ENCODE results near the gene METTL13. TPM values are rescaled to one million over a fixed set of nuclear protein-coding genes. Genes with fewer than 3 reads are reported as not detected.

Gene METTL13
- polyA plus RNA-seq, 3 donors = 8.8 to 18.5 (median 16.0) TPM

DNA sequence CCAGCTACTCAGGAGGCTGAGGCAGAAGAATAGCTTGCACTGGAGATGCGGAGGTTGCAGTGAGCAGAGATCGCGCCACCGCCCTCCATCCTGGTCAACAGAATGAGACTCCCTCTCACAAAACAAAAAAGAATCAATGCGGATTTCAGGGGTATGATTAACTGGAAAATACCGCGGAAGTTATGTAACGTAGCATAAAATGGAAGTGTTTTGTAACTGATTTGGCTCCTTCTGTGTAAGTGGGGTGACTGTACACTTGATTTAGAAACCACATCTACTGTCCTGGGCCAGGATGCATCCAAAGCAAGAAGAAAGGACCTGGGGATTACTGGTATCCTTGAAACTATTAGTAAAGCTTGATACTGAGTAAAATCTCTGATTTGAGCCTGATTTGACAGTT, 36.5 kb upstream of the METTL13 start:
- Histone ChIP-seq H3K9ac (ENCODE audit: insufficient read depth, low read length, poor library complexity, severe bottlenecking) (peak overlapping the region; percentile 22), H3K9me3 (replicated peaks in 1 of 2; ENCODE audit: control insufficient read depth in 1 of 2, insufficient read depth in 1 of 2, low read length in 2 of 2) (no peaks in the 10 kb centered on the region), H3K4me1 (ENCODE audit: control insufficient read depth in 1 of 2, insufficient read depth in 2 of 2, low read length in 2 of 2) (peaks cover 48 to 56% of the 10 kb centered on the region in 2 donors), H3K27ac (ENCODE audit: low read depth in 1 of 2, low read length in 2 of 2) (peak overlapping the region; percentile 77 to 96), H3K4me2 (replicated peaks; ENCODE audit: extremely low read depth, low read length, poor library complexity, severe bottlenecking) (peak overlapping the region; percentile 42), H3K4me3 (replicated peaks in 1 of 3; ENCODE audit: low read depth in 2 of 3, low read length in 3 of 3) (peak overlapping the region in 1 of 3 experiments; percentile 46), H3K36me3 (replicated peaks in 1 of 2; ENCODE audit: control insufficient read depth in 1 of 2, insufficient read depth in 2 of 2, low read length in 2 of 2) (no peaks in the 10 kb centered on the region), H3K79me2 (ENCODE audit: insufficient read depth, low read length) (peaks cover 29% of the 10 kb centered on the region), H4K20me1 (ENCODE audit: insufficient read depth, low read length) (no peaks in the 10 kb centered on the region), H3K27me3 (ENCODE audit: control insufficient read depth in 2 of 2, insufficient read depth in 2 of 2, low read length in 2 of 2) (no peaks in the 10 kb centered on the region), H2AFZ (ENCODE audit: insufficient read depth, low read depth, low read length, poor library complexity, severe bottlenecking) (no peak overlapping the region)
- intact Hi-C loops (cut with micrococcal nuclease) = loop anchor here (5.0 kb wide), 2 partner anchors 37 to 258 kb away; partner anchors contain the start of genes METTL13 (in 1 of the 2) and PRRC2C (in 1 of the 2)
- peak overlapping the region; percentile 96 to 100 (median 99) for H3K27ac Mint-ChIP-seq
- peak overlapping the region; percentile 57 to 71 for H3K4me3 Mint-ChIP-seq
- 19% methylated on average over 3 of the region's 8 CpGs for WGBS (ENCODE audit: insufficient coverage)
- peaks cover 47% of the 10 kb centered on the region for H3K4me1 Mint-ChIP-seq
- TF ChIP-seq, protein P1, sequence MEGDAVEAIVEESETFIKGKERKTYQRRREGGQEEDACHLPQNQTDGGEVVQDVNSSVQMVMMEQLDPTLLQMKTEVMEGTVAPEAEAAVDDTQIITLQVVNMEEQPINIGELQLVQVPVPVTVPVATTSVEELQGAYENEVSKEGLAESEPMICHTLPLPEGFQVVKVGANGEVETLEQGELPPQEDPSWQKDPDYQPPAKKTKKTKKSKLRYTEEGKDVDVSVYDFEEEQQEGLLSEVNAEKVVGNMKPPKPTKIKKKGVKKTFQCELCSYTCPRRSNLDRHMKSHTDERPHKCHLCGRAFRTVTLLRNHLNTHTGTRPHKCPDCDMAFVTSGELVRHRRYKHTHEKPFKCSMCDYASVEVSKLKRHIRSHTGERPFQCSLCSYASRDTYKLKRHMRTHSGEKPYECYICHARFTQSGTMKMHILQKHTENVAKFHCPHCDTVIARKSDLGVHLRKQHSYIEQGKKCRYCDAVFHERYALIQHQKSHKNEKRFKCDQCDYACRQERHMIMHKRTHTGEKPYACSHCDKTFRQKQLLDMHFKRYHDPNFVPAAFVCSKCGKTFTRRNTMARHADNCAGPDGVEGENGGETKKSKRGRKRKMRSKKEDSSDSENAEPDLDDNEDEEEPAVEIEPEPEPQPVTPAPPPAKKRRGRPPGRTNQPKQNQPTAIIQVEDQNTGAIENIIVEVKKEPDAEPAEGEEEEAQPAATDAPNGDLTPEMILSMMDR (IDR thresholded peaks at IDR 0.05) = no peak
- DNase-seq = peak; percentile 79 to 90 (median 84)
- H3K36me3 Mint-ChIP-seq = no peaks in the 10 kb centered on the region
- peaks cover 0 to 2% (median 0%) of the 10 kb centered on the region in 3 donors for H3K27me3 Mint-ChIP-seq (ENCODE audit: low read depth in 3 of 3)
- no peaks in the 10 kb centered on the region for H3K9me3 Mint-ChIP-seq

DNA sequence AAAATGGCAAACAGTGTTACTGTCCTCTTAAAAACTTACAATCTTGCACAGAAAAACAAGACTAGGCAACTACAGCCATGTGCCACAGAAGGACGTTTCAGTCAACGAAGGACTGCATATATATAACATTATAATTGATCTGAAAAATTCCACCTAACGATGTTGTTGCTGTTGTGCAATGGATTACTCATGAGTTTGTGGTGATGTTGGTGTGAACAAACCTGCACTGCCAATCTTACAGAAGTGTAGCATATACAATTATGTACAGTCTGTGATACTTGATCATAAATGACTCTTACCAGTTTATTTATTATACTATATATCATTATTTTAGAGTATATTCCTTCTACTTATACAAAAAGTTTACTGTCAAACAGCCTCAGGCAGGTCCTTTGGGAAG, 32.8 kb upstream of the METTL13 start:
- intact Hi-C loops (cut with micrococcal nuclease) = no loop called here
- Histone ChIP-seq H3K9me3 (replicated peaks in 1 of 2; ENCODE audit: control insufficient read depth in 1 of 2, insufficient read depth in 1 of 2, low read length in 2 of 2) (no peaks in the 10 kb centered on the region), H3K9ac (ENCODE audit: insufficient read depth, low read length, poor library complexity, severe bottlenecking) (no peak overlapping the region), H3K4me2 (replicated peaks; ENCODE audit: extremely low read depth, low read length, poor library complexity, severe bottlenecking) (no peak overlapping the region), H3K27ac (ENCODE audit: low read depth in 1 of 2, low read length in 2 of 2) (no peak overlapping the region), H4K20me1 (ENCODE audit: insufficient read depth, low read length) (no peaks in the 10 kb centered on the region), H3K4me1 (ENCODE audit: control insufficient read depth in 1 of 2, insufficient read depth in 2 of 2, low read length in 2 of 2) (peaks cover 24 to 43% of the 10 kb centered on the region in 2 donors), H2AFZ (ENCODE audit: insufficient read depth, low read depth, low read length, poor library complexity, severe bottlenecking) (no peak overlapping the region), H3K4me3 (replicated peaks in 1 of 3; ENCODE audit: low read depth in 2 of 3, low read length in 3 of 3) (no peak overlapping the region), H3K79me2 (ENCODE audit: insufficient read depth, low read length) (no peaks in the 10 kb centered on the region), H3K27me3 (ENCODE audit: control insufficient read depth in 2 of 2, insufficient read depth in 2 of 2, low read length in 2 of 2) (no peaks in the 10 kb centered on the region), H3K36me3 (replicated peaks in 1 of 2; ENCODE audit: control insufficient read depth in 1 of 2, insufficient read depth in 2 of 2, low read length in 2 of 2) (no peaks in the 10 kb centered on the region)
- H3K27me3 Mint-ChIP-seq (ENCODE audit: low read depth in 3 of 3) = peaks cover 0 to 2% (median 1%) of the 10 kb centered on the region in 3 donors
- peaks cover 34% of the 10 kb centered on the region for H3K4me1 Mint-ChIP-seq
- no CpG with 5 or more reads among the region's 3 CpGs for WGBS (ENCODE audit: insufficient coverage)
- no peaks in the 10 kb centered on the region for H3K36me3 Mint-ChIP-seq
- no peak overlapping the region for H3K4me3 Mint-ChIP-seq
- peaks cover 0 to 4% (median 0%) of the 10 kb centered on the region in 7 donors for H3K9me3 Mint-ChIP-seq
- TF ChIP-seq, protein P1 (IDR thresholded peaks at IDR 0.05) = no peak
- peak in 1 of 3 donors; percentile 20 for DNase-seq
- H3K27ac Mint-ChIP-seq = no peak overlapping the region

Data from CD14-positive monocyte (primary cell).